CD14-positive monocyte (primary cell): ENCODE data around the gene TCTN1. TPM values are rescaled to one million over a fixed set of nuclear protein-coding genes. Genes with fewer than 3 reads are reported as not detected.
A peak's percentile ranks its signal among the peaks of the same experiment; 100 is the strongest.

Source experiments
- DNase-seq, 3 donors: peaks; one replicate each; pipeline ENCODE4 v3.0.0-alpha.2; 2011 to 2022
- H2AFZ ChIP-seq: 2 replicates; pipeline ENCODE4 v1.6.0; 2012; ENCODE audit warnings: mild to moderate bottlenecking, low read depth, low read length, inconsistent platforms; ENCODE audit not compliant: insufficient read depth, poor library complexity, severe bottlenecking
- H3K27ac ChIP-seq, 2 donors: 1 replicate in 1 of 2; 2 replicates in 1 of 2; pipeline ENCODE4 v1.5.1; 2012 to 2013; ENCODE audit warnings: low read length in 2 of 2, control low read depth in 1 of 2, inconsistent platforms in 1 of 2, low read depth in 1 of 2, mild to moderate bottlenecking in 1 of 2
- H3K27me3 ChIP-seq, 2 donors: one replicate each; pipeline versions ENCODE4 v1.6.0 to v1.6.1; 2011 to 2013; ENCODE audit warnings: low read length in 2 of 2; ENCODE audit not compliant: control insufficient read depth in 2 of 2, insufficient read depth in 2 of 2
- H3K36me3 ChIP-seq, 2 donors: replicated peaks in 1 of 2; 1 replicate in 1 of 2; 2 replicates in 1 of 2; pipeline versions ENCODE4 v1.5.1 to v1.6.1; 2012 to 2013; ENCODE audit warnings: low read length in 2 of 2, control low read depth in 1 of 2, inconsistent platforms in 1 of 2, mild to moderate bottlenecking in 1 of 2; ENCODE audit not compliant: insufficient read depth in 2 of 2, control insufficient read depth in 1 of 2
- H3K4me1 ChIP-seq, 2 donors: 1 replicate in 1 of 2; 2 replicates in 1 of 2; pipeline versions ENCODE4 v1.5.1 to v1.6.1; 2012 to 2013; ENCODE audit warnings: low read length in 2 of 2, control low read depth in 1 of 2, inconsistent platforms in 1 of 2, mild to moderate bottlenecking in 1 of 2, moderate library complexity in 1 of 2; ENCODE audit not compliant: insufficient read depth in 2 of 2, control insufficient read depth in 1 of 2
- H3K4me2 ChIP-seq: replicated peaks from 2 replicates; pipeline ENCODE3; 2012; ENCODE audit warnings: low read length, moderate library complexity, mild to moderate bottlenecking; ENCODE audit not compliant: poor library complexity, severe bottlenecking; ENCODE audit errors: extremely low read depth
- H3K4me3 ChIP-seq, 3 experiments: fragments of 200-600 bp in 1 of 3; sonication (generic) in 1 of 3; replicated peaks in 1 of 3; 1 replicate in 2 of 3; 2 replicates in 1 of 3; pipeline ENCODE4 v1.5.1; 2011 to 2013; ENCODE audit warnings: low read length in 3 of 3, mild to moderate bottlenecking in 3 of 3, control low read depth in 2 of 3, low read depth in 2 of 3, inconsistent platforms in 1 of 3, moderate library complexity in 1 of 3
- H3K79me2 ChIP-seq: 2 replicates; pipeline ENCODE4 v1.6.0; 2012; ENCODE audit warnings: mild to moderate bottlenecking, control low read depth, inconsistent platforms, low read length, moderate library complexity; ENCODE audit not compliant: insufficient read depth
- H3K9ac ChIP-seq: 2 replicates; pipeline ENCODE4 v1.6.0; 2017; ENCODE audit warnings: low read length, mild to moderate bottlenecking; ENCODE audit not compliant: insufficient read depth, poor library complexity, severe bottlenecking
- H3K9me3 ChIP-seq, 2 donors: replicated peaks in 1 of 2; 1 replicate in 1 of 2; 2 replicates in 1 of 2; pipeline versions ENCODE4 v1.5.1 to v1.6.1; 2012 to 2013; ENCODE audit warnings: low read length in 2 of 2, control low read depth in 1 of 2; ENCODE audit not compliant: control insufficient read depth in 1 of 2, insufficient read depth in 1 of 2
- H4K20me1 ChIP-seq: 2 replicates; pipeline ENCODE4 v1.6.0; 2012; ENCODE audit warnings: mild to moderate bottlenecking, low read length, control low read depth, moderate library complexity; ENCODE audit not compliant: insufficient read depth
- H3K27ac Mint-ChIP-seq, 7 donors: one replicate each; pipeline ENCODE4 v1.8.0; 2020; ENCODE audit warnings: mild to moderate bottlenecking in 7 of 7, mixed read lengths in 7 of 7, moderate library complexity in 6 of 7, inconsistent platforms in 2 of 7
- H3K27me3 Mint-ChIP-seq, 3 donors: one replicate each; pipeline ENCODE4 v1.8.0; 2021 to 2022; ENCODE audit warnings: low read depth in 3 of 3, mild to moderate bottlenecking in 3 of 3, mixed read lengths in 3 of 3, moderate library complexity in 3 of 3, inconsistent platforms in 1 of 3
- H3K36me3 Mint-ChIP-seq, 2 donors: one replicate each; pipeline ENCODE4 v1.8.0; 2020; ENCODE audit warnings: mixed read lengths in 2 of 2, inconsistent platforms in 1 of 2, mild to moderate bottlenecking in 1 of 2
- H3K4me1 Mint-ChIP-seq: one replicate; pipeline ENCODE4 v1.8.0; 2020; ENCODE audit warnings: mild to moderate bottlenecking, mixed read lengths
- H3K4me3 Mint-ChIP-seq, 2 donors: one replicate each; pipeline ENCODE4 v1.8.0; 2020; ENCODE audit warnings: mild to moderate bottlenecking in 2 of 2, mixed read lengths in 2 of 2, moderate library complexity in 1 of 2
- H3K9me3 Mint-ChIP-seq, 7 donors: one replicate each; pipeline ENCODE4 v1.8.0; 2020 to 2022; ENCODE audit warnings: mixed read lengths in 7 of 7, mild to moderate bottlenecking in 6 of 7, moderate library complexity in 6 of 7, inconsistent platforms in 2 of 7
- WGBS: methylation state at CpG from one replicate; pipeline ENCODE4 v1.1.5; 2013; ENCODE audit warnings: missing lambda C conversion rate; ENCODE audit not compliant: insufficient coverage; 5-methylcytosine and 5-hydroxymethylcytosine counted together
- intact Hi-C, 2 donors: fragments of 100-400 bp; cut with micrococcal nuclease; formaldehyde crosslinking; loops; one replicate each; pipeline versions ENCODE4 v1.15.0 to v1.15.1; 2023
- polyA plus RNA-seq, 3 donors: library from polyadenylated mRNA; depleted of rRNA in 1 of 3; unstranded in 2 of 3; stranded (reverse) in 1 of 3; fragments of 300-500 nt in 2 of 3; fragments of >200 nt in 1 of 3; fragmentation: Illumina TruSeq in 2 of 3; gene quantifications; 1 replicate in 2 of 3; 2 replicates in 1 of 3; pipeline ENCODE4 v1.2.3, GENCODE V29; 2012 to 2021
- TF ChIP-seq, protein P1 (sequence below): fragments of 200-600 bp; IDR thresholded peaks from one replicate; pipeline ENCODE4 v1.8.0; 2022; ENCODE audit warnings: antibody characterized with exemption, mild to moderate bottlenecking

Gene TCTN1
- polyA plus RNA-seq, 3 donors, result 4.0 to 6.1 (median 4.5) TPM

DNA sequence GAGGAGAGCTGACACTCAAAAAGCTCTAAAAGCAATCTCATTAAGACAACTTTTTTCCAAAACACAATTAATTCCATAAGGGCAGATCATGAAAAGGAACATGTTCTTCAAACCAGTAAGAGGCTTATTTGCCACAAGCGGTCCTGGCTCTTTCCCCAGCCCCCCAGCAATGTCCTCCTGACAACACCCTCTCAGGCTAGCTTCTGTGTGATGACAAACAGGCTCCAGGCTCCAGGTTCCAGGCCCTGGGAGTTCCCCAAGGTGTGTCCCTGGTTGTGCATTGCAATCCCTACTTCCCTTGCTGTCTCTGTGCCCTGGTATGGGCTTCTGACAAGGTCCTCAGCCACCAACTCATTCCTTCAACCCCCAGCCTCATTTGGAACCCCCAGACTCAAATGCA lies 66.1 kb downstream of the TCTN1 start:
- H3K27me3 Mint-ChIP-seq, result peaks cover 0 to 4% (median 0%) of the 10 kb centered on the region in 3 donors

DNA sequence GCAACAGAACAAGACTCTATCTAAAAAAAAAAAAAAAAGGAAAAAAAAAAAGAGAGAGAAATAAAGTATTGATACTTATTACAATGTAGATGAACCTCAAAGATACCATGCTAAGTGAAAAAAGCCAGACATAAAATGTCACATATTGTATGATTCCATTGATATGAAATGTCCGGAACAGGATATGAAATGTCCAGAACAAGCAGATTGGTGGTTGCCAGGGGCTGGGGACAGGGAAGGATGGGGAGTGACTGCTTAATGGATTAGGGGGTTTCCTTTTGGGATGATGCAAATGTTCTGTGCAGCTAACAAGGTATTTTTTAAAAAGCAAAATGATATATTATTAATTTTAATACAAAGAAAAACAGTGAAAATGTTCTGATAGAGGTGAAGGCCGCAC lies 70.0 kb downstream of the TCTN1 start:
- no peaks in the 10 kb centered on the region for H3K27me3 Mint-ChIP-seq
- WGBS, result 100% methylated on average over 1 of the region's 2 CpGs
- Histone ChIP-seq H2AFZ (no peak overlapping the region), H3K36me3 (peaks cover 39 to 72% of the 10 kb centered on the region in 2 donors), H3K27ac (no peak overlapping the region), H3K4me2 (no peak overlapping the region), H3K9ac (no peak overlapping the region), H3K79me2 (peaks cover 78% of the 10 kb centered on the region), H4K20me1 (peaks cover 84% of the 10 kb centered on the region), H3K27me3 (no peaks in the 10 kb centered on the region), H3K4me3 (no peak overlapping the region), H3K4me1 (peaks cover 54 to 66% of the 10 kb centered on the region in 2 donors), H3K9me3 (no peaks in the 10 kb centered on the region)
- H3K4me3 Mint-ChIP-seq, result no peak overlapping the region
- TF ChIP-seq, protein P1, sequence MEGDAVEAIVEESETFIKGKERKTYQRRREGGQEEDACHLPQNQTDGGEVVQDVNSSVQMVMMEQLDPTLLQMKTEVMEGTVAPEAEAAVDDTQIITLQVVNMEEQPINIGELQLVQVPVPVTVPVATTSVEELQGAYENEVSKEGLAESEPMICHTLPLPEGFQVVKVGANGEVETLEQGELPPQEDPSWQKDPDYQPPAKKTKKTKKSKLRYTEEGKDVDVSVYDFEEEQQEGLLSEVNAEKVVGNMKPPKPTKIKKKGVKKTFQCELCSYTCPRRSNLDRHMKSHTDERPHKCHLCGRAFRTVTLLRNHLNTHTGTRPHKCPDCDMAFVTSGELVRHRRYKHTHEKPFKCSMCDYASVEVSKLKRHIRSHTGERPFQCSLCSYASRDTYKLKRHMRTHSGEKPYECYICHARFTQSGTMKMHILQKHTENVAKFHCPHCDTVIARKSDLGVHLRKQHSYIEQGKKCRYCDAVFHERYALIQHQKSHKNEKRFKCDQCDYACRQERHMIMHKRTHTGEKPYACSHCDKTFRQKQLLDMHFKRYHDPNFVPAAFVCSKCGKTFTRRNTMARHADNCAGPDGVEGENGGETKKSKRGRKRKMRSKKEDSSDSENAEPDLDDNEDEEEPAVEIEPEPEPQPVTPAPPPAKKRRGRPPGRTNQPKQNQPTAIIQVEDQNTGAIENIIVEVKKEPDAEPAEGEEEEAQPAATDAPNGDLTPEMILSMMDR, result no peak
- H3K4me1 Mint-ChIP-seq, result peaks cover 67% of the 10 kb centered on the region
- no peak for DNase-seq
- intact Hi-C loops, result loop anchor here in 1 of 2 donors (10.0 kb wide), 1 partner anchor 59 kb away; no protein-coding TSS in a partner anchor
- no peaks in the 10 kb centered on the region for H3K9me3 Mint-ChIP-seq
- no peak overlapping the region for H3K27ac Mint-ChIP-seq
- peaks cover 65 to 82% of the 10 kb centered on the region in 2 donors for H3K36me3 Mint-ChIP-seq

More for the DNA sequence above, 66.1 kb downstream of the TCTN1 start:
- intact Hi-C loops, result loop anchor here in 1 of 2 donors (10.0 kb wide), 1 partner anchor 55 kb away; no protein-coding TSS in a partner anchor
- peaks cover 62% of the 10 kb centered on the region for H3K4me1 Mint-ChIP-seq
- H3K4me3 Mint-ChIP-seq, result no peak overlapping the region
- 100% methylated on average over 1 of the region's 1 CpG for WGBS
- peaks cover 64% of the 10 kb centered on the region for H3K79me2 ChIP-seq
- H3K36me3 Mint-ChIP-seq, result peaks cover 61 to 83% of the 10 kb centered on the region in 2 donors
- TF ChIP-seq, protein P1, result no peak
- H3K27ac Mint-ChIP-seq, result peak overlapping the region in 6 of 7 donors; percentile 5 to 74 (median 47)
- H3K36me3 ChIP-seq, result peaks cover 43 to 70% of the 10 kb centered on the region in 2 donors
- peaks cover 48 to 57% of the 10 kb centered on the region in 2 donors for H3K4me1 ChIP-seq
- H3K9me3 Mint-ChIP-seq, result no peaks in the 10 kb centered on the region
- H3K27ac ChIP-seq, result peak overlapping the region in 1 of 2 donors; percentile 44
- DNase-seq, result no peak
- no peak overlapping the region for H2AFZ ChIP-seq
- no peaks in the 10 kb centered on the region for H3K27me3 ChIP-seq
- H3K9ac ChIP-seq, result no peak overlapping the region
- peaks cover 76% of the 10 kb centered on the region for H4K20me1 ChIP-seq
- no peaks in the 10 kb centered on the region for H3K9me3 ChIP-seq
- no peak overlapping the region for H3K4me3 ChIP-seq
- no peak overlapping the region for H3K4me2 ChIP-seq
